ENCODE data around the gene IQCN. TPM values are rescaled to one million over a fixed set of nuclear protein-coding genes. Genes with fewer than 3 reads are reported as not detected.
A peak's percentile ranks its signal among the peaks of the same experiment; 100 is the strongest.

IQCN gene
- total and polyA plus RNA-seq, 4 donors, result 0.19 to 2.4 (median 0.53) TPM

GRCh38 chr19:18251587-18252369, 22.5 kb downstream of the IQCN start:
- peak; percentile 87 for DNase-seq (ENCODE audit: low spot score)
- H3K9ac ChIP-seq (ENCODE audit: low read depth in 1 of 2, low read length in 2 of 2), result no peak overlapping the region

GRCh38 chr19:18249834-18250233, 24.4 kb downstream of the IQCN start:
- DNase-seq (ENCODE audit: low spot score), result no peak
- Histone ChIP-seq H3K36me3 (ENCODE audit: control insufficient read depth in 4 of 4, insufficient read depth in 3 of 4, low read depth in 1 of 4, low read length in 3 of 4) (no peaks in the 10 kb centered on the region), H3K27me3 (ENCODE audit: control insufficient read depth in 4 of 4, insufficient read depth in 4 of 4, low read length in 3 of 4) (no peaks in the 10 kb centered on the region), H3K4me1 (ENCODE audit: control insufficient read depth in 4 of 4, insufficient read depth in 4 of 4, low read length in 3 of 4) (no peaks in the 10 kb centered on the region), H3K27ac (ENCODE audit: low read depth in 1 of 2, low read length in 2 of 2) (no peak overlapping the region), H3K4me3 (ENCODE audit: low read depth in 1 of 3, low read length in 3 of 3) (no peak overlapping the region), H3K9ac (ENCODE audit: low read depth in 1 of 2, low read length in 2 of 2) (no peak overlapping the region), H3K9me3 (ENCODE audit: control insufficient read depth in 4 of 4, low read length in 3 of 4) (no peaks in the 10 kb centered on the region)
- TF ChIP-seq GABPA (IDR thresholded peaks at IDR 0.05 in 1 of 2, conservative IDR thresholded peaks at IDR 0.05 in 1 of 2) (no peak), FOXA1 (IDR thresholded peaks at IDR 0.05) (no peak), RXRA (IDR thresholded peaks at IDR 0.05) (no peak), HNF4G (IDR thresholded peaks at IDR 0.05) (no peak), NR2F2 (IDR thresholded peaks at IDR 0.05) (no peak), ZBTB33 (IDR thresholded peaks at IDR 0.05) (no peak), FOXA2 (IDR thresholded peaks at IDR 0.05) (no peak), JUND (IDR thresholded peaks at IDR 0.05) (no peak), RAD21 (IDR thresholded peaks at IDR 0.05) (no peak), SP1 (IDR thresholded peaks at IDR 0.05) (no peak), HNF4A (conservative IDR thresholded peaks at IDR 0.05) (no peak), ATF3 (IDR thresholded peaks at IDR 0.05) (no peak), YY1 (IDR thresholded peaks at IDR 0.05) (no peak), CTCF (IDR thresholded peaks at IDR 0.05; ENCODE audit: low read depth, low read length, missing input control) (no peak), EGR1 (IDR thresholded peaks at IDR 0.05; ENCODE audit: low read depth in 2 of 2) (no peak), TAF1 (conservative IDR thresholded peaks at IDR 0.05) (no peak)
- TF ChIP-seq, protein P1, sequence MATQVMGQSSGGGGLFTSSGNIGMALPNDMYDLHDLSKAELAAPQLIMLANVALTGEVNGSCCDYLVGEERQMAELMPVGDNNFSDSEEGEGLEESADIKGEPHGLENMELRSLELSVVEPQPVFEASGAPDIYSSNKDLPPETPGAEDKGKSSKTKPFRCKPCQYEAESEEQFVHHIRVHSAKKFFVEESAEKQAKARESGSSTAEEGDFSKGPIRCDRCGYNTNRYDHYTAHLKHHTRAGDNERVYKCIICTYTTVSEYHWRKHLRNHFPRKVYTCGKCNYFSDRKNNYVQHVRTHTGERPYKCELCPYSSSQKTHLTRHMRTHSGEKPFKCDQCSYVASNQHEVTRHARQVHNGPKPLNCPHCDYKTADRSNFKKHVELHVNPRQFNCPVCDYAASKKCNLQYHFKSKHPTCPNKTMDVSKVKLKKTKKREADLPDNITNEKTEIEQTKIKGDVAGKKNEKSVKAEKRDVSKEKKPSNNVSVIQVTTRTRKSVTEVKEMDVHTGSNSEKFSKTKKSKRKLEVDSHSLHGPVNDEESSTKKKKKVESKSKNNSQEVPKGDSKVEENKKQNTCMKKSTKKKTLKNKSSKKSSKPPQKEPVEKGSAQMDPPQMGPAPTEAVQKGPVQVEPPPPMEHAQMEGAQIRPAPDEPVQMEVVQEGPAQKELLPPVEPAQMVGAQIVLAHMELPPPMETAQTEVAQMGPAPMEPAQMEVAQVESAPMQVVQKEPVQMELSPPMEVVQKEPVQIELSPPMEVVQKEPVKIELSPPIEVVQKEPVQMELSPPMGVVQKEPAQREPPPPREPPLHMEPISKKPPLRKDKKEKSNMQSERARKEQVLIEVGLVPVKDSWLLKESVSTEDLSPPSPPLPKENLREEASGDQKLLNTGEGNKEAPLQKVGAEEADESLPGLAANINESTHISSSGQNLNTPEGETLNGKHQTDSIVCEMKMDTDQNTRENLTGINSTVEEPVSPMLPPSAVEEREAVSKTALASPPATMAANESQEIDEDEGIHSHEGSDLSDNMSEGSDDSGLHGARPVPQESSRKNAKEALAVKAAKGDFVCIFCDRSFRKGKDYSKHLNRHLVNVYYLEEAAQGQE (IDR thresholded peaks at IDR 0.05), result no peak
- TF ChIP-seq, protein P2, sequence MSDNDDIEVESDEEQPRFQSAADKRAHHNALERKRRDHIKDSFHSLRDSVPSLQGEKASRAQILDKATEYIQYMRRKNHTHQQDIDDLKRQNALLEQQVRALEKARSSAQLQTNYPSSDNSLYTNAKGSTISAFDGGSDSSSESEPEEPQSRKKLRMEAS (IDR thresholded peaks at IDR 0.05), result no peak
- 93% methylated on average over 5 of the region's 5 CpGs for WGBS

More at GRCh38 chr19:18251587-18252369, 22.5 kb downstream of the IQCN start:
- Histone ChIP-seq H3K27ac (ENCODE audit: low read depth in 1 of 2, low read length in 2 of 2) (no peak overlapping the region), H3K27me3 (ENCODE audit: control insufficient read depth in 4 of 4, insufficient read depth in 4 of 4, low read length in 3 of 4) (no peaks in the 10 kb centered on the region), H3K4me1 (ENCODE audit: control insufficient read depth in 4 of 4, insufficient read depth in 4 of 4, low read length in 3 of 4) (no peaks in the 10 kb centered on the region), H3K9me3 (ENCODE audit: control insufficient read depth in 4 of 4, low read length in 3 of 4) (no peaks in the 10 kb centered on the region), H3K4me3 (ENCODE audit: low read depth in 1 of 3, low read length in 3 of 3) (no peak overlapping the region), H3K36me3 (ENCODE audit: control insufficient read depth in 4 of 4, insufficient read depth in 3 of 4, low read depth in 1 of 4, low read length in 3 of 4) (no peaks in the 10 kb centered on the region)
- 21% methylated on average over 23 of the region's 23 CpGs for WGBS
- TF ChIP-seq RAD21 (IDR thresholded peaks at IDR 0.05) (peak; percentile 96 to 97), HNF4G (IDR thresholded peaks at IDR 0.05) (no peak), CTCF (IDR thresholded peaks at IDR 0.05; ENCODE audit: low read depth, low read length, missing input control) (peak; percentile 97)
